ENCODE results near the gene SF3B1.

GRCh38 chr2:197453914-197454398 lies 19.1 kb upstream of the SF3B1 start:
- TF ChIP-seq CTCF (IDR thresholded peaks at IDR 0.05; ENCODE audit: borderline replicate concordance, extremely low read depth, low read length, poor library complexity, severe bottlenecking) (no peak), EZH2 (IDR thresholded peaks at IDR 0.05; ENCODE audit: borderline replicate concordance, low read depth, low read length, severe bottlenecking) (no peak)
